Caco-2 (cell line): ENCODE data around the gene SYT9. TPM values are rescaled to one million over a fixed set of nuclear protein-coding genes. Genes with fewer than 3 reads are reported as not detected.

Source experiments
- BruUV-seq: library from RNA; stranded (reverse); fragments of 400-500 nt; replicated peaks from 2 replicates; lab custom pipeline; 2021; lab: Mats Ljungman, UMichigan
- CTCF ChIA-PET: fragments of 300-600 bp; sonication (Branson Sonifier 250); formaldehyde crosslinking; loops from one replicate; lab custom pipeline; 2022; ENCODE audit warnings: antibody characterized with exemption; lab: Charles Lee
- POLR2A ChIA-PET: fragments of 300-600 bp; sonication (Branson Sonifier 250); formaldehyde crosslinking; loops from one replicate; lab custom pipeline; 2022; ENCODE audit warnings: antibody characterized with exemption; lab: Charles Lee
- DNase-seq, 2 experiments: peaks; one replicate each; pipeline versions ENCODE4 v3.0.0 to v3.0.0-alpha.2; 2020 to 2022
- H3K27me3 ChIP-seq: replicated peaks from 2 replicates; pipeline ENCODE4 v1.6.0; 2011; ENCODE audit warnings: low read length; ENCODE audit not compliant: control insufficient read depth, insufficient read depth
- H3K36me3 ChIP-seq: 2 replicates; pipeline ENCODE4 v1.5.1; 2011; ENCODE audit warnings: low read length; ENCODE audit not compliant: control insufficient read depth, insufficient read depth
- H3K4me1 ChIP-seq: fragments of 250-450 bp; sonication (Bioruptor Pico); 2 replicates; pipeline ENCODE4 v1.5.1; 2020; ENCODE audit warnings: mild to moderate bottlenecking
- H3K4me3 ChIP-seq: 2 replicates; pipeline ENCODE4 v1.5.1; 2011; ENCODE audit warnings: low read depth, mild to moderate bottlenecking, control low read depth, low read length
- H3K9me3 ChIP-seq: fragments of 250-450 bp; sonication (Bioruptor Pico); 2 replicates; pipeline ENCODE4 v1.5.1; 2020; ENCODE audit warnings: mild to moderate bottlenecking, moderate library complexity
- H3K27ac Mint-ChIP-seq: one replicate; pipeline ENCODE4 v1.8.0; 2022; ENCODE audit warnings: mixed read lengths; ENCODE audit not compliant: unreplicated experiment
- H3K27me3 Mint-ChIP-seq: one replicate; pipeline ENCODE4 v1.8.0; 2022; ENCODE audit warnings: mixed read lengths; ENCODE audit not compliant: insufficient read depth, unreplicated experiment
- H3K36me3 Mint-ChIP-seq: one replicate; pipeline ENCODE4 v1.8.0; 2022; ENCODE audit warnings: mild to moderate bottlenecking, mixed read lengths; ENCODE audit not compliant: insufficient read depth, unreplicated experiment
- H3K4me1 Mint-ChIP-seq: one replicate; pipeline ENCODE4 v1.8.0; 2022; ENCODE audit warnings: low read depth, mixed read lengths; ENCODE audit not compliant: unreplicated experiment
- H3K4me3 Mint-ChIP-seq: one replicate; pipeline ENCODE4 v1.8.0; 2022; ENCODE audit warnings: mild to moderate bottlenecking, moderate library complexity, mixed read lengths; ENCODE audit not compliant: unreplicated experiment
- H3K9me3 Mint-ChIP-seq: one replicate; pipeline ENCODE4 v1.8.0; 2022; ENCODE audit warnings: mixed read lengths; ENCODE audit not compliant: unreplicated experiment
- intact Hi-C: fragments of 100-400 bp; cut with micrococcal nuclease; formaldehyde crosslinking; loops from one replicate; pipeline ENCODE4 v1.10.0; 2022; ENCODE audit not compliant: unreplicated experiment
- total RNA-seq: library from RNA; stranded (reverse); gene quantifications from 2 replicates; pipeline ENCODE4 v1.2.3, GENCODE V29; 2022
- TF ChIP-seq, protein P1 (sequence below), 2 experiments: fragments of 200-600 bp in 1 of 2; IDR thresholded peaks; 1 replicate in 1 of 2; 2 replicates in 1 of 2; pipeline versions ENCODE4 v1.5.1 to v1.8.0; 2011 to 2022; ENCODE audit warnings: antibody characterized with exemption in 1 of 2, control low read depth in 1 of 2, inconsistent platforms in 1 of 2, low read depth in 1 of 2, low read length in 1 of 2, mild to moderate bottlenecking in 1 of 2, moderate library complexity in 1 of 2; ENCODE audit not compliant: insufficient read depth in 1 of 2, severe bottlenecking in 1 of 2, unreplicated experiment in 1 of 2

SYT9 gene
- total RNA-seq, 1 experiment from 2014 or later, result not detected

DNA sequence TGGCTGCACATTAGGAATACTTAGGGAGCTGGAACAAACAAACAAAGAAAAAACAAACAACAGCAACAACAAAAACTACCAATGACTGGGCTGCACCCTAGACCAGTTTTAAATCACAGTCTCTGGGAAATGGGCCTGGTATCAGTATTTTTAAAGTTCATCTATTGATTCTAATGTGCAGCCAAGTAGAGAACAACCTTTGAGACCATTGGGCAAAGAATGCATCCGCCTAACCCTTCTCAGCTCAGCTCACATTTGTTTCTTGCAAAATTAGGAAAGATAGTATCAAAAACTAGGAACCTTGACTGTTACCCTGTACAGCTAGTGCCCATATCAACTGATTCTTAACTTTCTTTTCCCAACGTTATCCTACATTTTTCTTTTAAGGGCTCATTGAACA is 5.2 kb downstream of the SYT9 start:
- H3K4me3 Mint-ChIP-seq, result no peak overlapping the region
- H3K36me3 Mint-ChIP-seq, result no peaks in the 10 kb centered on the region
- TF ChIP-seq, protein P1, sequence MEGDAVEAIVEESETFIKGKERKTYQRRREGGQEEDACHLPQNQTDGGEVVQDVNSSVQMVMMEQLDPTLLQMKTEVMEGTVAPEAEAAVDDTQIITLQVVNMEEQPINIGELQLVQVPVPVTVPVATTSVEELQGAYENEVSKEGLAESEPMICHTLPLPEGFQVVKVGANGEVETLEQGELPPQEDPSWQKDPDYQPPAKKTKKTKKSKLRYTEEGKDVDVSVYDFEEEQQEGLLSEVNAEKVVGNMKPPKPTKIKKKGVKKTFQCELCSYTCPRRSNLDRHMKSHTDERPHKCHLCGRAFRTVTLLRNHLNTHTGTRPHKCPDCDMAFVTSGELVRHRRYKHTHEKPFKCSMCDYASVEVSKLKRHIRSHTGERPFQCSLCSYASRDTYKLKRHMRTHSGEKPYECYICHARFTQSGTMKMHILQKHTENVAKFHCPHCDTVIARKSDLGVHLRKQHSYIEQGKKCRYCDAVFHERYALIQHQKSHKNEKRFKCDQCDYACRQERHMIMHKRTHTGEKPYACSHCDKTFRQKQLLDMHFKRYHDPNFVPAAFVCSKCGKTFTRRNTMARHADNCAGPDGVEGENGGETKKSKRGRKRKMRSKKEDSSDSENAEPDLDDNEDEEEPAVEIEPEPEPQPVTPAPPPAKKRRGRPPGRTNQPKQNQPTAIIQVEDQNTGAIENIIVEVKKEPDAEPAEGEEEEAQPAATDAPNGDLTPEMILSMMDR (IDR thresholded peaks at IDR 0.05; ENCODE audit: insufficient read depth in 1 of 2, low read depth in 1 of 2, low read length in 1 of 2, severe bottlenecking in 1 of 2, unreplicated experiment in 1 of 2), result no peak
- H3K4me1 Mint-ChIP-seq, result no peaks in the 10 kb centered on the region
- intact Hi-C loops, result no loop called here
- ChIA-PET CTCF (no interaction called here), POLR2A (no interaction called here)
- H3K4me1 ChIP-seq, result no peaks in the 10 kb centered on the region
- no TSS peak for BruUV-seq
- no peaks in the 10 kb centered on the region for H3K9me3 Mint-ChIP-seq
- no peaks in the 10 kb centered on the region for H3K27me3 ChIP-seq
- no peaks in the 10 kb centered on the region for H3K9me3 ChIP-seq
- no peak overlapping the region for H3K27ac Mint-ChIP-seq
- no peaks in the 10 kb centered on the region for H3K36me3 ChIP-seq
- no peak overlapping the region for H3K4me3 ChIP-seq
- no peak for DNase-seq
- H3K27me3 Mint-ChIP-seq, result peaks cover 7% of the 10 kb centered on the region

GRCh38 chr11:7257724-7258123 is 6.0 kb downstream of the SYT9 start:
- Mint-ChIP-seq H3K27me3 (peaks cover 7% of the 10 kb centered on the region), H3K9me3 (no peaks in the 10 kb centered on the region), H3K27ac (no peak overlapping the region), H3K4me3 (no peak overlapping the region), H3K36me3 (no peaks in the 10 kb centered on the region), H3K4me1 (no peaks in the 10 kb centered on the region)
- Histone ChIP-seq H3K4me1 (no peaks in the 10 kb centered on the region), H3K27me3 (no peaks in the 10 kb centered on the region), H3K9me3 (no peaks in the 10 kb centered on the region), H3K4me3 (no peak overlapping the region), H3K36me3 (no peaks in the 10 kb centered on the region)
- DNase-seq, result no peak
- POLR2A ChIA-PET, result no interaction called here
- TF ChIP-seq, protein P1 (IDR thresholded peaks at IDR 0.05; ENCODE audit: insufficient read depth in 1 of 2, low read depth in 1 of 2, low read length in 1 of 2, severe bottlenecking in 1 of 2, unreplicated experiment in 1 of 2), result no peak
- CTCF ChIA-PET, result no interaction called here
- BruUV-seq, result no TSS peak
- intact Hi-C loops, result no loop called here

DNA sequence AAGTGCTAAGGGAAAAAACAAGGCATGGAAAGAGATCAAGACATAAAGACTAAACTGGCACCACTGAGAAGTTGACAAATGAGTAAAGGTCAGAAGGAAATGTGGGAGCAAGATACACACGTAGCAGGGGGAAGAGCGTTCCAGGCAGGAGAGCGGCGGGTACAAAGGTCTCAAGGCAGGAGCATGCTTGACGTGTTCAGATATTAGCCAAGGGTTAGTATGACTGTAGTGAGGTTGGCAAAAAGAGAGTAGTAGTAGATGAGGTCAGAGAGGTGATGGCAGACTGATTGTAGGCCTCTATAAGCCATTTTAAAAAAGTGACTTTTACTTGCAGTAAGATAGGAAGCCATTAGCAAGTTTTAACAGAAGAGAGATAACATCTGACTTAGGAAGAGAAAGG is 9.9 kb downstream of the SYT9 start:
- intact Hi-C loops, result no loop called here
- no peaks in the 10 kb centered on the region for H3K9me3 ChIP-seq
- BruUV-seq, result no TSS peak
- H3K27me3 ChIP-seq, result no peaks in the 10 kb centered on the region
- no peaks in the 10 kb centered on the region for H3K4me1 Mint-ChIP-seq
- peaks cover 2% of the 10 kb centered on the region for H3K27me3 Mint-ChIP-seq
- DNase-seq, result no peak
- POLR2A ChIA-PET, result interaction anchor here (0.6 kb wide), 1 partner anchor 331 kb away, joined by 4 read pairs; no protein-coding TSS in a partner anchor
- H3K36me3 ChIP-seq, result no peaks in the 10 kb centered on the region
- H3K9me3 Mint-ChIP-seq, result no peaks in the 10 kb centered on the region
- no peaks in the 10 kb centered on the region for H3K4me1 ChIP-seq
- CTCF ChIA-PET, result no interaction called here
- TF ChIP-seq, protein P1 (IDR thresholded peaks at IDR 0.05; ENCODE audit: insufficient read depth in 1 of 2, low read depth in 1 of 2, low read length in 1 of 2, severe bottlenecking in 1 of 2, unreplicated experiment in 1 of 2), result no peak
- H3K4me3 ChIP-seq, result no peak overlapping the region
- H3K27ac Mint-ChIP-seq, result no peak overlapping the region
- H3K4me3 Mint-ChIP-seq, result no peak overlapping the region
- H3K36me3 Mint-ChIP-seq, result no peaks in the 10 kb centered on the region
